Measurements from ENCODE around the gene MED14. TPM values are rescaled to one million over a fixed set of nuclear protein-coding genes. Genes with fewer than 3 reads are reported as not detected.

MED14 gene
- total RNA-seq, 4 donors from 2014 or later = 12.6 to 125 (median 46.8) TPM

- intact Hi-C loops (cut with DNase I; ENCODE audit: low total_unique reads) = no loop called here
- no peak for TF ChIP-seq POLR2A (IDR thresholded peaks at IDR 0.05)
- TF ChIP-seq CTCF (IDR thresholded peaks at IDR 0.05) = no peak
- no peaks in the 10 kb centered on the region for H3K36me3 ChIP-seq
- DNase-seq = no peak
- no peaks in the 10 kb centered on the region for H3K27me3 ChIP-seq
- H3K4me3 ChIP-seq = no peak overlapping the region
- no peaks in the 10 kb centered on the region for H3K9me3 ChIP-seq
- no peak overlapping the region for H3K27ac ChIP-seq
- H3K4me1 ChIP-seq = no peaks in the 10 kb centered on the region
Observed at GRCh38 chrX:40709395-40709794, 25.9 kb downstream of the MED14 start.

- intact Hi-C loops (cut with DNase I; ENCODE audit: low total_unique reads) = no loop called here
- Histone ChIP-seq H3K36me3 (no peaks in the 10 kb centered on the region), H3K4me1 (no peaks in the 10 kb centered on the region), H3K27me3 (no peaks in the 10 kb centered on the region), H3K4me3 (no peak overlapping the region), H3K27ac (no peak overlapping the region), H3K9me3 (no peaks in the 10 kb centered on the region)
- TF ChIP-seq POLR2A (IDR thresholded peaks at IDR 0.05) (no peak), CTCF (IDR thresholded peaks at IDR 0.05) (no peak)
- DNase-seq = no peak
Observed at GRCh38 chrX:40705658-40706312, 29.6 kb downstream of the MED14 start.

- H3K27me3 ChIP-seq = no peaks in the 10 kb centered on the region
- no peak overlapping the region for H3K27ac ChIP-seq
- DNase-seq = no peak
- no peaks in the 10 kb centered on the region for H3K36me3 ChIP-seq
- H3K9me3 ChIP-seq = peaks cover 0 to 5% of the 10 kb centered on the region in 2 donors
- TF ChIP-seq POLR2A (IDR thresholded peaks at IDR 0.05) = no peak
- TF ChIP-seq CTCF (IDR thresholded peaks at IDR 0.05) = no peak
- H3K4me1 ChIP-seq = no peaks in the 10 kb centered on the region
- H3K4me3 ChIP-seq = no peak overlapping the region
- intact Hi-C loops (cut with DNase I; ENCODE audit: low total_unique reads) = no loop called here
Observed at GRCh38 chrX:40700640-40701342, 34.6 kb downstream of the MED14 start.

GRCh38 chrX:40698851-40699250, 36.5 kb downstream of the MED14 start:
- Histone ChIP-seq H3K4me1 (no peaks in the 10 kb centered on the region), H3K9me3 (peaks cover 0 to 5% of the 10 kb centered on the region in 2 donors), H3K27me3 (no peaks in the 10 kb centered on the region), H3K4me3 (no peak overlapping the region), H3K27ac (no peak overlapping the region), H3K36me3 (no peaks in the 10 kb centered on the region)
- intact Hi-C loops (cut with DNase I; ENCODE audit: low total_unique reads) = no loop called here
- TF ChIP-seq CTCF (IDR thresholded peaks at IDR 0.05) = no peak
- TF ChIP-seq POLR2A (IDR thresholded peaks at IDR 0.05) = no peak
- DNase-seq = no peak

- TF ChIP-seq CTCF (IDR thresholded peaks at IDR 0.05) (no peak), POLR2A (IDR thresholded peaks at IDR 0.05) (no peak)
- Histone ChIP-seq H3K27ac (no peak overlapping the region), H3K27me3 (no peaks in the 10 kb centered on the region), H3K36me3 (no peaks in the 10 kb centered on the region), H3K4me1 (no peaks in the 10 kb centered on the region), H3K9me3 (peaks cover 0 to 5% of the 10 kb centered on the region in 2 donors), H3K4me3 (no peak overlapping the region)
- intact Hi-C loops (cut with DNase I; ENCODE audit: low total_unique reads) = no loop called here
- no peak for DNase-seq
Observed at GRCh38 chrX:40694802-40695201, 40.5 kb downstream of the MED14 start.
